Measurements from ENCODE around the gene FHIT. TPM values are rescaled to one million over a fixed set of nuclear protein-coding genes. Genes with fewer than 3 reads are reported as not detected.

FHIT gene
- polyA plus RNA-seq, 1 of the 3 experiments (the other 2 are of a cell fraction), result 0.41 TPM

DNA sequence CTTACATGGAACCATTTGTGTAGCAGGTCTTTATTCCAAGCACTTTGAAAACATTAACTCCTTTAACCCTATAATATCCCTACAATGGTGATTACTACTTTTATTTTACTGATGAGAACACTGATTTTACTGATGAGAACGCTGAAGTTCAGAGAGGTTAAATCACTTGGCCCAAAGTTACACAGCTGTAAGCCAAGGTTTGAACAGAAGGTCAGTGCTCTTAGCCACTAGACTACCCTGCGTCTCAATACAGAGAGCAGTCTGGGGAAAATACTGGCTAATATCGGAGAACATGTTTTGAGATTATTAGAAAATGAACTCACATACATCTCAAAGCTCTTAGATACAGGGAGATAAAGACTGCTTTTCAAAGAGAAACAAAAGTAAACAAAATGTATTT, 827.2 kb downstream of the FHIT start (continued):
- TF ChIP-seq NRF1 (IDR thresholded peaks at IDR 0.05; ENCODE audit: low read depth, low read length) (no peak), RXRA (IDR thresholded peaks at IDR 0.05; ENCODE audit: borderline replicate concordance, low read depth) (no peak), JUND (IDR thresholded peaks at IDR 0.05) (no peak), RAD21 (IDR thresholded peaks at IDR 0.05; ENCODE audit: low read length) (no peak), TCF12 (IDR thresholded peaks at IDR 0.05) (no peak), GATA2 (CRISPR knock-in tag; IDR thresholded peaks at IDR 0.05) (no peak), TEAD4 (IDR thresholded peaks at IDR 0.05; ENCODE audit: borderline replicate concordance, insufficient read depth) (no peak)
- TF ChIP-seq, protein P1, sequence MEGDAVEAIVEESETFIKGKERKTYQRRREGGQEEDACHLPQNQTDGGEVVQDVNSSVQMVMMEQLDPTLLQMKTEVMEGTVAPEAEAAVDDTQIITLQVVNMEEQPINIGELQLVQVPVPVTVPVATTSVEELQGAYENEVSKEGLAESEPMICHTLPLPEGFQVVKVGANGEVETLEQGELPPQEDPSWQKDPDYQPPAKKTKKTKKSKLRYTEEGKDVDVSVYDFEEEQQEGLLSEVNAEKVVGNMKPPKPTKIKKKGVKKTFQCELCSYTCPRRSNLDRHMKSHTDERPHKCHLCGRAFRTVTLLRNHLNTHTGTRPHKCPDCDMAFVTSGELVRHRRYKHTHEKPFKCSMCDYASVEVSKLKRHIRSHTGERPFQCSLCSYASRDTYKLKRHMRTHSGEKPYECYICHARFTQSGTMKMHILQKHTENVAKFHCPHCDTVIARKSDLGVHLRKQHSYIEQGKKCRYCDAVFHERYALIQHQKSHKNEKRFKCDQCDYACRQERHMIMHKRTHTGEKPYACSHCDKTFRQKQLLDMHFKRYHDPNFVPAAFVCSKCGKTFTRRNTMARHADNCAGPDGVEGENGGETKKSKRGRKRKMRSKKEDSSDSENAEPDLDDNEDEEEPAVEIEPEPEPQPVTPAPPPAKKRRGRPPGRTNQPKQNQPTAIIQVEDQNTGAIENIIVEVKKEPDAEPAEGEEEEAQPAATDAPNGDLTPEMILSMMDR (IDR thresholded peaks at IDR 0.05), result no peak

DNA sequence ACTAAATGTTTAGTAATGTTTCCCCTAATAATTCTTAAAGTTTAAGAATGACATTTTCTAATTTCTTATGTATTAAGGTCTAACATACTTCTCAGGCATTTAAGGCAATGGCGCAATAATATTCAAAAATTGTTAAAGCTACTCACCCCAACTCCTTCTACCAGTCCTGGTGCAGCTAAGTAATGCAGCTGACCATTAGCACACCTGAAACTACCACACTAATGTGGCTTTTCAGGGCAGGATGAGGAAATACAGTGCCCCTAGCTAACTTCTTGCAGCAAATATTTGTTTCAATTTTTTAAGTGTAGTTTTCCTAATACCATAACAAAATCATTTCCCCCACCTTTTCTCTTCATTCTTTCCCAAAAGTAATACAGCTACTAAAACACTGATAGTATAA, 827.7 kb downstream of the FHIT start:
- 48% methylated on average over 1 of the region's 1 CpG for WGBS (ENCODE audit: low lambda C conversion rate)
- Histone ChIP-seq H3K4me2 (no peak overlapping the region), H3F3A (replicated peaks; ENCODE audit: insufficient read depth) (no peaks in the 10 kb centered on the region), H3K9ac (no peak overlapping the region), H3K79me2 (ENCODE audit: insufficient read depth) (no peaks in the 10 kb centered on the region), H3K27ac (ENCODE audit: low read depth in 2 of 2, low read length in 1 of 2) (no peak overlapping the region), H3K9me2 (no peaks in the 10 kb centered on the region), H3K4me3 (ENCODE audit: low read depth in 2 of 2, low read length in 1 of 2) (no peak overlapping the region), H4K20me1 (ENCODE audit: insufficient read depth) (no peaks in the 10 kb centered on the region), H3K27me3 (ENCODE audit: insufficient read depth) (no peaks in the 10 kb centered on the region), H3K36me3 (replicated peaks in 1 of 2; ENCODE audit: control insufficient read depth in 1 of 2, insufficient read depth in 2 of 2, low read length in 1 of 2) (no peaks in the 10 kb centered on the region), H3K9me3 (no peaks in the 10 kb centered on the region), H2AFZ (ENCODE audit: low read depth) (no peak overlapping the region), H3K4me1 (ENCODE audit: control insufficient read depth in 1 of 2, insufficient read depth in 2 of 2, low read depth in 1 of 2, low read length in 1 of 2) (no peaks in the 10 kb centered on the region)
- no peak for DNase-seq
- CTCF ChIA-PET, result interaction anchor here (1.3 to 1.4 kb wide), 2 partner anchors 8 to 14 kb away, joined by 3 read pairs; no protein-coding TSS in a partner anchor
- TF ChIP-seq FOXM1 (IDR thresholded peaks at IDR 0.05; ENCODE audit: low read depth), result no peak
- TF ChIP-seq FOSL2 (IDR thresholded peaks at IDR 0.05; ENCODE audit: borderline replicate concordance, low read depth), result no peak
- no peak for TF ChIP-seq TAF1 (IDR thresholded peaks at IDR 0.05; ENCODE audit: borderline replicate concordance, low read depth, low read length)
- TF ChIP-seq MEF2A (IDR thresholded peaks at IDR 0.05; ENCODE audit: borderline replicate concordance, low read depth), result no peak
- TF ChIP-seq, protein P1 (IDR thresholded peaks at IDR 0.05), result no peak
- TF ChIP-seq FOXJ3 (CRISPR knock-in tag; IDR thresholded peaks at IDR 0.05), result no peak
- TF ChIP-seq GATA2 (CRISPR knock-in tag; IDR thresholded peaks at IDR 0.05), result no peak
- no peak for TF ChIP-seq ELF1 (IDR thresholded peaks at IDR 0.05)
- TF ChIP-seq, protein P2, sequence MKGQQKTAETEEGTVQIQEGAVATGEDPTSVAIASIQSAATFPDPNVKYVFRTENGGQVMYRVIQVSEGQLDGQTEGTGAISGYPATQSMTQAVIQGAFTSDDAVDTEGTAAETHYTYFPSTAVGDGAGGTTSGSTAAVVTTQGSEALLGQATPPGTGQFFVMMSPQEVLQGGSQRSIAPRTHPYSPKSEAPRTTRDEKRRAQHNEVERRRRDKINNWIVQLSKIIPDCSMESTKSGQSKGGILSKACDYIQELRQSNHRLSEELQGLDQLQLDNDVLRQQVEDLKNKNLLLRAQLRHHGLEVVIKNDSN (IDR thresholded peaks at IDR 0.05; ENCODE audit: borderline replicate concordance, low read depth), result no peak
- TF ChIP-seq, protein P3, sequence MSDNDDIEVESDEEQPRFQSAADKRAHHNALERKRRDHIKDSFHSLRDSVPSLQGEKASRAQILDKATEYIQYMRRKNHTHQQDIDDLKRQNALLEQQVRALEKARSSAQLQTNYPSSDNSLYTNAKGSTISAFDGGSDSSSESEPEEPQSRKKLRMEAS (IDR thresholded peaks at IDR 0.05; ENCODE audit: low read depth), result no peak
- TF ChIP-seq, protein P4, sequence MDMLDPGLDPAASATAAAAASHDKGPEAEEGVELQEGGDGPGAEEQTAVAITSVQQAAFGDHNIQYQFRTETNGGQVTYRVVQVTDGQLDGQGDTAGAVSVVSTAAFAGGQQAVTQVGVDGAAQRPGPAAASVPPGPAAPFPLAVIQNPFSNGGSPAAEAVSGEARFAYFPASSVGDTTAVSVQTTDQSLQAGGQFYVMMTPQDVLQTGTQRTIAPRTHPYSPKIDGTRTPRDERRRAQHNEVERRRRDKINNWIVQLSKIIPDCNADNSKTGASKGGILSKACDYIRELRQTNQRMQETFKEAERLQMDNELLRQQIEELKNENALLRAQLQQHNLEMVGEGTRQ (IDR thresholded peaks at IDR 0.05; ENCODE audit: borderline replicate concordance, low read depth, low read length), result no peak
- no peak for TF ChIP-seq CHD2 (IDR thresholded peaks at IDR 0.05; ENCODE audit: low read length, partially characterized antibody)
- no peak for TF ChIP-seq GABPA (IDR thresholded peaks at IDR 0.05; ENCODE audit: low read depth)
- TF ChIP-seq, protein P5, sequence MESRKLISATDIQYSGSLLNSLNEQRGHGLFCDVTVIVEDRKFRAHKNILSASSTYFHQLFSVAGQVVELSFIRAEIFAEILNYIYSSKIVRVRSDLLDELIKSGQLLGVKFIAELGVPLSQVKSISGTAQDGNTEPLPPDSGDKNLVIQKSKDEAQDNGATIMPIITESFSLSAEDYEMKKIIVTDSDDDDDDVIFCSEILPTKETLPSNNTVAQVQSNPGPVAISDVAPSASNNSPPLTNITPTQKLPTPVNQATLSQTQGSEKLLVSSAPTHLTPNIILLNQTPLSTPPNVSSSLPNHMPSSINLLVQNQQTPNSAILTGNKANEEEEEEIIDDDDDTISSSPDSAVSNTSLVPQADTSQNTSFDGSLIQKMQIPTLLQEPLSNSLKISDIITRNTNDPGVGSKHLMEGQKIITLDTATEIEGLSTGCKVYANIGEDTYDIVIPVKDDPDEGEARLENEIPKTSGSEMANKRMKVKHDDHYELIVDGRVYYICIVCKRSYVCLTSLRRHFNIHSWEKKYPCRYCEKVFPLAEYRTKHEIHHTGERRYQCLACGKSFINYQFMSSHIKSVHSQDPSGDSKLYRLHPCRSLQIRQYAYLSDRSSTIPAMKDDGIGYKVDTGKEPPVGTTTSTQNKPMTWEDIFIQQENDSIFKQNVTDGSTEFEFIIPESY (IDR thresholded peaks at IDR 0.05; ENCODE audit: borderline replicate concordance, low read depth), result no peak
- TF ChIP-seq, protein P6, sequence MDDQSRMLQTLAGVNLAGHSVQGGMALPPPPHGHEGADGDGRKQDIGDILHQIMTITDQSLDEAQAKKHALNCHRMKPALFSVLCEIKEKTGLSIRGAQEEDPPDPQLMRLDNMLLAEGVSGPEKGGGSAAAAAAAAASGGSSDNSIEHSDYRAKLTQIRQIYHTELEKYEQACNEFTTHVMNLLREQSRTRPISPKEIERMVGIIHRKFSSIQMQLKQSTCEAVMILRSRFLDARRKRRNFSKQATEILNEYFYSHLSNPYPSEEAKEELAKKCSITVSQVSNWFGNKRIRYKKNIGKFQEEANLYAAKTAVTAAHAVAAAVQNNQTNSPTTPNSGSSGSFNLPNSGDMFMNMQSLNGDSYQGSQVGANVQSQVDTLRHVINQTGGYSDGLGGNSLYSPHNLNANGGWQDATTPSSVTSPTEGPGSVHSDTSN (IDR thresholded peaks at IDR 0.05), result no peak
- no peak for TF ChIP-seq RAD21 (IDR thresholded peaks at IDR 0.05; ENCODE audit: low read length)
- no peak for TF ChIP-seq JUND (IDR thresholded peaks at IDR 0.05)
- POLR2A ChIA-PET, result no interaction called here
